HCT116 (cell line): Measurements from ENCODE around the gene HIRA.

Source experiments
- EZH2 ChIP-seq: fragments of 200-600 bp; sonication (generic); IDR thresholded peaks from 2 replicates; pipeline ENCODE4 v1.6.1; 2017; ENCODE audit warnings: antibody characterized with exemption, mixed run types
- POLR2A ChIP-seq: IDR thresholded peaks from 2 replicates; pipeline ENCODE4 v1.7.0; 2011; ENCODE audit warnings: borderline replicate concordance; ENCODE audit not compliant: insufficient read depth, insufficient read length; ENCODE audit errors: extremely low read depth
- POLR2AphosphoS5 ChIP-seq: IDR thresholded peaks from 2 replicates; pipeline ENCODE4 v1.6.1; 2011; ENCODE audit warnings: mild to moderate bottlenecking, low read depth, low read length, moderate library complexity
- RAD21 ChIP-seq: IDR thresholded peaks from 2 replicates; pipeline ENCODE4 v1.6.1; 2012; ENCODE audit warnings: low read depth, mild to moderate bottlenecking
- SIN3A ChIP-seq: IDR thresholded peaks from 2 replicates; pipeline ENCODE4 v1.6.1; 2012; ENCODE audit warnings: low read depth
- SRF ChIP-seq: IDR thresholded peaks from 2 replicates; pipeline ENCODE4 v1.6.1; 2012; ENCODE audit warnings: low read depth
- ZNF274 ChIP-seq: fragments of 200-500 bp; sonication (Bioruptor generic); IDR thresholded peaks from 2 replicates; pipeline ENCODE4 v1.6.1; 2014; ENCODE audit warnings: mild to moderate bottlenecking, low read depth, low read length, inconsistent platforms
- TF ChIP-seq, protein P1 (sequence below), 3 experiments: fragments of 200-600 bp in 1 of 3; sonication (generic) in 1 of 3; IDR thresholded peaks in 2 of 3; conservative IDR thresholded peaks in 1 of 3; 2 replicates each; pipeline ENCODE4 v1.5.1; 2012 to 2017; ENCODE audit warnings: low read depth in 2 of 3, low read length in 2 of 3, antibody characterized with exemption in 1 of 3, borderline replicate concordance in 1 of 3, control low read depth in 1 of 3, mild to moderate bottlenecking in 1 of 3, mixed read lengths in 1 of 3, mixed run types in 1 of 3, moderate library complexity in 1 of 3; ENCODE audit not compliant: insufficient read depth in 1 of 3
- TF ChIP-seq, protein P2 (sequence below): IDR thresholded peaks from 2 replicates; pipeline ENCODE4 v1.6.1; 2012

GRCh38 chr22:19411690-19412045, 19.9 kb downstream of the HIRA start:
- TF ChIP-seq ZNF274 = no peak
- TF ChIP-seq, protein P1, sequence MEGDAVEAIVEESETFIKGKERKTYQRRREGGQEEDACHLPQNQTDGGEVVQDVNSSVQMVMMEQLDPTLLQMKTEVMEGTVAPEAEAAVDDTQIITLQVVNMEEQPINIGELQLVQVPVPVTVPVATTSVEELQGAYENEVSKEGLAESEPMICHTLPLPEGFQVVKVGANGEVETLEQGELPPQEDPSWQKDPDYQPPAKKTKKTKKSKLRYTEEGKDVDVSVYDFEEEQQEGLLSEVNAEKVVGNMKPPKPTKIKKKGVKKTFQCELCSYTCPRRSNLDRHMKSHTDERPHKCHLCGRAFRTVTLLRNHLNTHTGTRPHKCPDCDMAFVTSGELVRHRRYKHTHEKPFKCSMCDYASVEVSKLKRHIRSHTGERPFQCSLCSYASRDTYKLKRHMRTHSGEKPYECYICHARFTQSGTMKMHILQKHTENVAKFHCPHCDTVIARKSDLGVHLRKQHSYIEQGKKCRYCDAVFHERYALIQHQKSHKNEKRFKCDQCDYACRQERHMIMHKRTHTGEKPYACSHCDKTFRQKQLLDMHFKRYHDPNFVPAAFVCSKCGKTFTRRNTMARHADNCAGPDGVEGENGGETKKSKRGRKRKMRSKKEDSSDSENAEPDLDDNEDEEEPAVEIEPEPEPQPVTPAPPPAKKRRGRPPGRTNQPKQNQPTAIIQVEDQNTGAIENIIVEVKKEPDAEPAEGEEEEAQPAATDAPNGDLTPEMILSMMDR (IDR thresholded peaks at IDR 0.05 in 2 of 3, conservative IDR thresholded peaks at IDR 0.05 in 1 of 3; ENCODE audit: borderline replicate concordance in 1 of 3, insufficient read depth in 1 of 3, low read depth in 2 of 3, low read length in 2 of 3) = no peak
- TF ChIP-seq SIN3A = no peak
- TF ChIP-seq SRF = no peak
- no peak for TF ChIP-seq EZH2
- no peak for TF ChIP-seq RAD21
- no peak for TF ChIP-seq POLR2AphosphoS5
- no peak for TF ChIP-seq POLR2A
- TF ChIP-seq, protein P2, sequence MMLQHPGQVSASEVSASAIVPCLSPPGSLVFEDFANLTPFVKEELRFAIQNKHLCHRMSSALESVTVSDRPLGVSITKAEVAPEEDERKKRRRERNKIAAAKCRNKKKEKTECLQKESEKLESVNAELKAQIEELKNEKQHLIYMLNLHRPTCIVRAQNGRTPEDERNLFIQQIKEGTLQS = no peak
